H7 (cell line): Measurements from ENCODE around the gene PTPRM. TPM values are rescaled to one million over a fixed set of nuclear protein-coding genes. Genes with fewer than 3 reads are reported as not detected.

Experiments used
- DNase-seq: peaks from one replicate; pipeline ENCODE4 v3.0.0; 2012
- H3K27me3 ChIP-seq: 2 replicates; pipeline ENCODE4 v1.6.0; 2011; ENCODE audit warnings: mild to moderate bottlenecking, low read length; ENCODE audit not compliant: control insufficient read depth, insufficient read depth
- H3K36me3 ChIP-seq: replicated peaks from 2 replicates; pipeline ENCODE4 v1.5.1; 2011; ENCODE audit warnings: low read length; ENCODE audit not compliant: control insufficient read depth, insufficient read depth
- H3K4me3 ChIP-seq: 2 replicates; pipeline ENCODE4 v1.5.1; 2011; ENCODE audit warnings: low read depth, mild to moderate bottlenecking, control low read depth, low read length, moderate library complexity; ENCODE audit not compliant: insufficient read depth
- total RNA-seq: library from RNA; depleted of rRNA; stranded (reverse); fragments of >200 nt; shearing (Covaris generic); gene quantifications from 2 replicates; pipeline ENCODE4 v1.2.3, GENCODE V29; 2014

PTPRM gene
- total RNA-seq, 1 experiment from 2014 or later, result 14.4 TPM

DNA sequence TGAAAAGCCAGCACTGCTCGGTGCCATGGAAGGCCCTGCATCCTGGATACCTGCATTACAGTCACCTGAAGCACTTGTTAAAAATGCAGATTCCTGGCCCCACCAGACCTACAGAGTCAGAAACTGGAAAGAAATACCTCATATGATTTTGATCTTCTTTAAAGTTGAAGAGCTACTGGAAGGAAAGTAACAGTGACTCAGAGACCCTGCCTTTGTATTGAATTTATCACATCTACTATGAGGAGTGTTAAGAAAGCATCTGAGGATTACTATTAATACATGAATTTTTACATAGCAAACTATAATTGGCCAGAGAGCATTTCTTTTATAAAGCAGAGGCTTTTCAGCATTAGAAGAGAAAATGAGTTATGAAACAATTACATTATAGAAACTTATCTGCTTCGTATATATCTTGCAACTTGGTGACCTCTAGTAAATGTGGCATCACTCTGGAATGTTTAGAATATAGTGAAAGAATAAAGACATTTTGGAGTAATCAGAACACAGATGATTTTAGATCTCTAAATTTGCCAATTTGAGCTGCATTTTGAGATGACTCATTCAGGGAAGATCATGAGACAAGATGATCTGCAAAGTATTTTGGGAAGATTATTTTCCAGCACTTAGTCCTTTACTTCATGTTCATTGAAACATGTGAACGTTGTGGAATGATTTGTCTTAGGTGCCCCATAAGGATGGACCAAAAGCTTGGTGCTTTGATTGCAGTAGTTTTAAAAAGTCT, 12.2 kb downstream of the PTPRM start:
- Histone ChIP-seq H3K36me3 (no peaks in the 10 kb centered on the region), H3K4me3 (no peak overlapping the region), H3K27me3 (no peaks in the 10 kb centered on the region)
- DNase-seq, result no peak

DNA sequence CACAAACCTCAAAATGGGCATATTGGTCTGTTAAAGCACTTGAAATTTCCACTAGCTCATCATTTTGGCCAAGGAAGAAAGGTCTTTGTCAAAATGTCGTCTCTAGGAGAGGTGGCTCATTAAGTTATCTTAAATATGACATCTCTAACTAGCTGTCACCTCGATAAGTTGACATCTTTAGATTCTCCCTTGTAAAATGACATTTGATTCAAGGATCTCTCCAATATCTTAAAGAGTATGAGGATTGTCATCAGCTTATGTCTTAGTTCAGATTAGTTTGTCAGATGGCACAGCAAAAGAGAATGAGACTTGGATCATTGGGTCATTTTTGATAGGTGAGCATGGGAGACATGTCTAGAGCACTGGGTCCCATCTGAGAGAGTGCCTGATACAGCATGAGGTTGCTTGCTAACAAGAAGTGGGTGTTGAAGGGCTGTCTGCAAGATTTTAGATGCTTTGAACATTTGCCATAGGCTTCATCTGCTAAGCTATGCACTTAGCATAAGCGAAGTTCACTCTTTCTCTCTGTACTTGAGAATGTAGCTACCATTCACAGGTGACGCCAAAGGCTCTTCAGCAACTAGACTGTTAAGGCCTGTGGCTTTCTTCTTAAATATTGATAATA, 12.9 kb downstream of the PTPRM start:
- DNase-seq, result no peak
- Histone ChIP-seq H3K27me3 (no peaks in the 10 kb centered on the region), H3K4me3 (no peak overlapping the region), H3K36me3 (no peaks in the 10 kb centered on the region)

DNA sequence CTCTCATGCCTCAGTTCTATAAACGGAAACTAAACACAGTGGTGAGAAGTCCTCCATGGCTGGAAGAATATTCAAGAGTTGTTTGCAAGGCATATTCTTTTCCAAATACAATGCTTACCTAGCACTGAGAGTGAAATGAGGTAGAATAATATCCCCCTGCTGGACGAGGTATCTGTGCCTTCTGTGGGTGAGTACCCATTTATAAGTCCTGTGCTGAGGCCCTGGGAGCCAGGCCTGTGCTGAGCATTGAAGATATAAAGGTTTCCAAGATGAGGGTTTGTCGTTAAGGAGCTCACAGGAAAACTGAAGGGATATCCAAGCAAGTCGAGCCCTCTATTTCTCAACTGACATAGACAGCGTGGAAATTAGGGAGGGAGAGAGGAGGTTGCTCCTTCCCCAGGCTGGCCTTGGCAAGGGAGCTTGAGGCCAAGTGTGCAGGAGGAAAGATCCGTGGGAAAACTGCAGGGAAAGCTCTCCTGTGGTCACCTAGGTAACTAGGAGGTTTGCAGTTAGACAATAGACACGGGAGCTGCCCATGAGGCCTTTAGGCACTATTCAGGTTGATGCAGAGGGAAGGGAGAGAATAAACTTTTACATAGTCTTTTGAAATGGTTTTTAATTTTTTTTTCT, 17.6 kb downstream of the PTPRM start:
- H3K36me3 ChIP-seq, result no peaks in the 10 kb centered on the region
- H3K27me3 ChIP-seq, result no peaks in the 10 kb centered on the region
- no peak for DNase-seq
- H3K4me3 ChIP-seq, result no peak overlapping the region

- no peak overlapping the region for H3K4me3 ChIP-seq
These were observed 18.2 kb downstream of the PTPRM start for GRCh38 chr18:7585276-7585670.

DNA sequence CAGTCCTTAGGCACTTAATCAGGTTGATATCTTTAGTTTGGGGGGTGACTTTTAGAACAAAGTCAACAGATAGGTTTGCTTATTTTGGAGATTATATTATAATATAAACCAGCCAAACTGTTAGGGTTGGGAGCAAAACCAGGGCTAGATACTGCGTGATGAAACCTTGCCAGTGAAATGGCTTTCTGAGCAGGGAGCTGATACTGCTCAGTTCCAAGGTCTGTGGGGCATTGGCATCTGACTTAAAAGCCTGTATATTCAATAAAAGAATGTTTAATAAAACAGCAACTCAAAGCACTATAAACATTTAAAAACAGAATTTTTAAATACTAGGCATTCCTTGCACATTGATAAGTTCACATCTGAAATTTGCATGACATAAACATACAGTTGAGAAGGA, 19.3 kb downstream of the PTPRM start:
- Histone ChIP-seq H3K27me3 (no peaks in the 10 kb centered on the region), H3K36me3 (no peaks in the 10 kb centered on the region), H3K4me3 (no peak overlapping the region)
- no peak for DNase-seq

More at GRCh38 chr18:7585276-7585670, 18.2 kb downstream of the PTPRM start:
- H3K36me3 ChIP-seq, result no peaks in the 10 kb centered on the region
- no peak for DNase-seq
- H3K27me3 ChIP-seq, result no peaks in the 10 kb centered on the region

DNA sequence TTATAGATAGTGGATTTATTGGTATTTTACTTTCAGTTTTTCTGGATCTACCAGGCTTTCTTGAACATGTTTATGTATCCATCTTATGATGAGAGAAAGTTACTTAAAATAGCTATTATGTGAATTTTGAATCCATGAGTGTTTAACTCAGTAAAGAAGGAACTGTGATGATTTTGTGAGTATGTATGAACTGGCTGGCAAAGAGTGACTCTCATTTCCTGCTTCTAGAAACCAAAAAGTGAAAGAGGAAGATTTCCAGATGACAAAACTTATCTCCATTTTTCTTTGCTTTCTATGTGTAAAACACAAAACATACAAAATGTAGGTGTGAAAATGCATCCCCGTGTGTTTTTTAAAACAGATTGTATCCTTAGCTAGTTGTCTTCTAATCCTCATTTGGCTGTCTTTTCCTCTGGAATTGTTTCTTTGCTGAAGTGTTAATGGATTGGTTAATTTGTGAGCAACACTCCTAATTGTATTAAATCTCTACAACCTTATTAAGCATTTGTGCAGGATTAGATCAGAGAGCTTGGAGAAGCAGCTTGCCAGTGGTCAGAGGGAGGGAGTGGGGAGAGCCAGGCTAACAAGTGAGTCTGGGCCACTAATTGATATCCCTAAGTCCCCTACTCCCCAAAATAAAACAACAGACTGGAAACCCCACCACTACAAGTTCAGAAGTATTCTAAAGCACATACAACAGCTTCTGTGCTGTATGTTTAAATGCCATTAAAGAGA, 23.9 kb downstream of the PTPRM start:
- H3K4me3 ChIP-seq, result no peak overlapping the region
- H3K36me3 ChIP-seq, result no peaks in the 10 kb centered on the region
- H3K27me3 ChIP-seq, result no peaks in the 10 kb centered on the region
- DNase-seq, result no peak

GRCh38 chr18:7592305-7593071, 25.4 kb downstream of the PTPRM start:
- Histone ChIP-seq H3K27me3 (no peaks in the 10 kb centered on the region), H3K4me3 (no peak overlapping the region), H3K36me3 (no peaks in the 10 kb centered on the region)
- no peak for DNase-seq

DNA sequence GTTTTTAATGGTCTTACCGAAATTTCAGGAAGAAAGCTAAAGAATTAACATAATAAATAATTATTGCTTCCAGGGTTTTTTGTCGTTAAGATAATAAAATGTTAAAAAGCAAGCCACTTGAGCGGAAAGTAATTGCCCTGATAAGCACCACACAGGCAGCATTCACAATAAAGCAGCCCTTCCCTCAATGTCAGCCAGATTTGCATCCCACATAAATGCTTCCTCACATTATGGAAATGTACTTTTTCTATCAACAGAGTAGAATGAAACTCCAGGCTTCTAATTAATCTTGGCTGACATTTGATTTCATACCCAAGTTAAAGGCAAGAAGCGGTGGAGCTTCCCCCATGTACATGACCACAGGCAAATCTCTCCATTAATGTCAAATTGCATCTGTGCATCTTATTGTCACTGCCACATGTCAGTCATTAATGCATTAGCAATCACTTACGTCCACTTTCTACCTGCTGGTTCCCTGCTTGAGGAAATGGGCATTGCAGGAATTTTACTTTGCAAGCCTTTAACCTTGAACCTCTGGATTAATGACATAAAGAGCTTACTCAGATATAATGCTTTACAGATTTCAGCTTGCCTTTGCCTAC, 26.2 kb downstream of the PTPRM start:
- H3K36me3 ChIP-seq, result no peaks in the 10 kb centered on the region
- no peak overlapping the region for H3K4me3 ChIP-seq
- DNase-seq, result no peak
- no peaks in the 10 kb centered on the region for H3K27me3 ChIP-seq

GRCh38 chr18:7596147-7596546, 29.0 kb downstream of the PTPRM start:
- Histone ChIP-seq H3K36me3 (no peaks in the 10 kb centered on the region), H3K4me3 (no peak overlapping the region), H3K27me3 (no peaks in the 10 kb centered on the region)
- no peak for DNase-seq

DNA sequence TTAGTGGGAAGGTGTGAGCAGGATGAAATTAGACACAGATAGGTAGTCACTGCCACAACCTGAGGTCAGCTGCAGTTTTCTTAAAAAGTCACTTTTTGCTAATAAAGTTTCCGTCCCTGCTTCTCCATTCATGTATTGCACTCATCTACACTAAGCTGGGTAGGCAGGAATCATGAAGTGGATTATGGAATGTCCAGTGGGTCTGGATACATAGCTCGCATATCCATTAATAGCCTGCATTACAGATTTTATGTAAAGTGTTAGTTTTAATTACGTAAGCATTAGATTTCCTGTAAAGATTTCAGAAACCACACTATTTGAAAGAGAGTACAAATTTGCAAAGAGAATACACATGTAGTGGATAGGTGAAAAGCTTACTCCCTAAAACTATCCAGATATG, 30.4 kb downstream of the PTPRM start:
- DNase-seq, result no peak
- Histone ChIP-seq H3K36me3 (no peaks in the 10 kb centered on the region), H3K27me3 (no peaks in the 10 kb centered on the region), H3K4me3 (no peak overlapping the region)

GRCh38 chr18:7598167-7599047, 31.3 kb downstream of the PTPRM start:
- DNase-seq, result no peak
- H3K36me3 ChIP-seq, result no peaks in the 10 kb centered on the region
- H3K27me3 ChIP-seq, result no peaks in the 10 kb centered on the region
- no peak overlapping the region for H3K4me3 ChIP-seq

DNA sequence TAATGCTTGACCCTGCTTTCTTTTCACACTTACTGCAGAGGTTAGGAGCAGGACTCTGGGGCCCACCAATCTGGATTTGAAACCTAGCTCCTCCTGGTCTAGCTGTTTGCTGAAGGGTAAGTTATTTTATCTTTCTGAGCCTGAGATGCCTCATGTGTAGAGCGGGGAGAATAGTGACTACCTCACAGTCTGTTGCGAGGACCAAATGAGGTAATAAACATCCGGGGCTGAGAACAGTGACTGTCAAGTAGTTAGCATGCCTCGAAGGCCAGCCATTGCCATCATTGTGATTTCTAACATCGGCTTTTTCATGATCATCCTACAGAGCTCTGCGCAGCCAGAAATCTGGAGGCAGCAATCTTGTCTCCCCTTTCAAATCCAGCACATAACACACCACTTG, 32.9 kb downstream of the PTPRM start:
- H3K4me3 ChIP-seq, result no peak overlapping the region
- DNase-seq, result no peak
- no peaks in the 10 kb centered on the region for H3K36me3 ChIP-seq
- H3K27me3 ChIP-seq, result no peaks in the 10 kb centered on the region

DNA sequence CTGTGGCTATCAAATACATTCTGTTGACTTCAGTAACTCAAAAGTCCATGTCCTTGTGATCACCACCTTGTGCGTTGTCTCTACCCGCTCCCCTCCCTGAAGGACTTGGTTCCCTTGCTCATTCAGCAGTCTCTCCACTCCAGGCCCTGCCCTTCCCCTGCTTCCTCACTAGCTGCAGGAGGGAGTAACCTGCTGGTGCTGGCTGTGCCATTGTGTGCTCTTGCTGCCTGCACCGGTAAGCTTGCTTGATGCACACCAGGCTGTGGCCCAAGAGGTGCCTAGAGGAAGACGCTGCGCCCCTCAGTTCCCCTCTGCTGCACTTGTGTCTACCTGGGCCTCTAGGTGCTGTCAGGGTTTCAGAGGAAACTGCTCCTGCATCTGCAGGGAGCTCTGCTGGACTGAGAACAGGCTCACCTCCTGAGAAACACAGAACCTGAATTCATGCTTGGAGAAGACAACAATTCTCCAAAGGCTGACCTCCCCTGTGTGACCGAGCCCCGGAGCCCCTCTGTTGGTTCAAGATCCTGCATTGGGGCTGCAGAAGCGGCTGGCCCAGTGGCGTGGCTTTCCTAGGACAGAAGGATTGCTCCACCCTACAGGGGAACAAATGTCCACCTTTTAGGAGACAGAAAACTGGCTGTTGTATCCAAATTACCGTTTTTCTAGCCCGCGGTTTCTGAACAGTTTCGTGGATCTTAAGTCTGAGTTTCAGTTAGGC, 33.6 kb downstream of the PTPRM start:
- H3K4me3 ChIP-seq, result no peak overlapping the region

More for the DNA sequence above, 33.6 kb downstream of the PTPRM start:
- no peaks in the 10 kb centered on the region for H3K27me3 ChIP-seq
- no peak for DNase-seq
- no peaks in the 10 kb centered on the region for H3K36me3 ChIP-seq
